ENCODE measurements around the gene ERFL.
"Not testable (repeated sequence)": the region's sequence is repeated elsewhere in the genome, so short reads cannot be mapped to it uniquely, and the experiment has no call there.

DNA sequence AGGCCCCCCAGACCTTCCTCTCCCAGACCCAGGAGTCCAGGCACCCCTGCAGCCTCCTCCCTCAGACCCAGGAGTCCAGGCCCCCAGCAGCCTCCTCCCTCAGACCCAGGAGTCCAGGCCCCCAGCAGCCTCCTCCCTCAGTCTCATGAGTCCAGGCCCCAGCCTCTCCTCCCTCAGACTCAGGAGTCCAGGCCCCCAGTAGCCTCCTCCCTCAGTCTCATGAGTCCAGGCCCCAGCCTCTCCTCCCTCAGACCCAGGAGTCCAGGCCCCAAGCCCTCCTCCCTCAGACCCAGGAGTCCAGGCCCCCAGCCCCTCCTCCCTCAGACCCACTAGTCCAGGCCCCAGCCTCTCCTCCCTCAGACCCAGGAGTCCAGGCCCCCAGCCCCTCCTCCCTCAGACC lies 11.0 kb upstream of the ERFL start:
- TF ChIP-seq EGR1 (IDR thresholded peaks at IDR 0.05; ENCODE audit: low read depth); EZH2 (IDR thresholded peaks at IDR 0.05); EZH2phosphoT487 (IDR thresholded peaks at IDR 0.05; ENCODE audit: borderline replicate concordance); POLR2A (IDR thresholded peaks at IDR 0.05; ENCODE audit: borderline replicate concordance, extremely low read depth, insufficient read depth, insufficient read length); SRF (IDR thresholded peaks at IDR 0.05; ENCODE audit: low read depth); TCF7L2 (IDR thresholded peaks at IDR 0.05; ENCODE audit: borderline replicate concordance, extremely low read depth, insufficient read depth, insufficient read length): not testable (repeated sequence)
- TF ChIP-seq, protein P1, sequence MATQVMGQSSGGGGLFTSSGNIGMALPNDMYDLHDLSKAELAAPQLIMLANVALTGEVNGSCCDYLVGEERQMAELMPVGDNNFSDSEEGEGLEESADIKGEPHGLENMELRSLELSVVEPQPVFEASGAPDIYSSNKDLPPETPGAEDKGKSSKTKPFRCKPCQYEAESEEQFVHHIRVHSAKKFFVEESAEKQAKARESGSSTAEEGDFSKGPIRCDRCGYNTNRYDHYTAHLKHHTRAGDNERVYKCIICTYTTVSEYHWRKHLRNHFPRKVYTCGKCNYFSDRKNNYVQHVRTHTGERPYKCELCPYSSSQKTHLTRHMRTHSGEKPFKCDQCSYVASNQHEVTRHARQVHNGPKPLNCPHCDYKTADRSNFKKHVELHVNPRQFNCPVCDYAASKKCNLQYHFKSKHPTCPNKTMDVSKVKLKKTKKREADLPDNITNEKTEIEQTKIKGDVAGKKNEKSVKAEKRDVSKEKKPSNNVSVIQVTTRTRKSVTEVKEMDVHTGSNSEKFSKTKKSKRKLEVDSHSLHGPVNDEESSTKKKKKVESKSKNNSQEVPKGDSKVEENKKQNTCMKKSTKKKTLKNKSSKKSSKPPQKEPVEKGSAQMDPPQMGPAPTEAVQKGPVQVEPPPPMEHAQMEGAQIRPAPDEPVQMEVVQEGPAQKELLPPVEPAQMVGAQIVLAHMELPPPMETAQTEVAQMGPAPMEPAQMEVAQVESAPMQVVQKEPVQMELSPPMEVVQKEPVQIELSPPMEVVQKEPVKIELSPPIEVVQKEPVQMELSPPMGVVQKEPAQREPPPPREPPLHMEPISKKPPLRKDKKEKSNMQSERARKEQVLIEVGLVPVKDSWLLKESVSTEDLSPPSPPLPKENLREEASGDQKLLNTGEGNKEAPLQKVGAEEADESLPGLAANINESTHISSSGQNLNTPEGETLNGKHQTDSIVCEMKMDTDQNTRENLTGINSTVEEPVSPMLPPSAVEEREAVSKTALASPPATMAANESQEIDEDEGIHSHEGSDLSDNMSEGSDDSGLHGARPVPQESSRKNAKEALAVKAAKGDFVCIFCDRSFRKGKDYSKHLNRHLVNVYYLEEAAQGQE (IDR thresholded peaks at IDR 0.05; ENCODE audit: low read depth) = not testable (repeated sequence)

Data from HCT116 (cell line).